ENCODE results near the gene CDC42BPB.

Gene CDC42BPB

DNA sequence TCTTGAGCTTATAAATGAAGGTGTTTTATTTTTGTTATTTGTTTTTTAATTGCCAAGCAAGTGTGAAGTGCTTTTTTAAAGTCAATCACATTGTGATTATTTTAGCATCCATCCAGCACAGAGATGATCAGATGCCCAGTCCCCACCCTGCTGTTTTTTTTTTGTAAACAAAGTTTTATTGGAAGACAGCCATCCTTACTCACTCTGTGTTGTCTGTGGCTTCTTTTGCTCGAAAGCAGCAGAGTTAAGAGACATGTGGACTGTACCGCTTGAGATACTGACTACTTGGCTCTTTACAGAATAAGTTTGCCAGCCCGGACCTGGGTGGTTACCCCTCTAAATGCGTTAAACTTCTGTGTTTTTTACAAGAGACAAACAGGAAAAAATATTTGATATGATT lies 165.8 kb downstream of the CDC42BPB start:
- DNase-seq (ENCODE audit: low read depth): peak; percentile 13
- TF ChIP-seq, protein P1, sequence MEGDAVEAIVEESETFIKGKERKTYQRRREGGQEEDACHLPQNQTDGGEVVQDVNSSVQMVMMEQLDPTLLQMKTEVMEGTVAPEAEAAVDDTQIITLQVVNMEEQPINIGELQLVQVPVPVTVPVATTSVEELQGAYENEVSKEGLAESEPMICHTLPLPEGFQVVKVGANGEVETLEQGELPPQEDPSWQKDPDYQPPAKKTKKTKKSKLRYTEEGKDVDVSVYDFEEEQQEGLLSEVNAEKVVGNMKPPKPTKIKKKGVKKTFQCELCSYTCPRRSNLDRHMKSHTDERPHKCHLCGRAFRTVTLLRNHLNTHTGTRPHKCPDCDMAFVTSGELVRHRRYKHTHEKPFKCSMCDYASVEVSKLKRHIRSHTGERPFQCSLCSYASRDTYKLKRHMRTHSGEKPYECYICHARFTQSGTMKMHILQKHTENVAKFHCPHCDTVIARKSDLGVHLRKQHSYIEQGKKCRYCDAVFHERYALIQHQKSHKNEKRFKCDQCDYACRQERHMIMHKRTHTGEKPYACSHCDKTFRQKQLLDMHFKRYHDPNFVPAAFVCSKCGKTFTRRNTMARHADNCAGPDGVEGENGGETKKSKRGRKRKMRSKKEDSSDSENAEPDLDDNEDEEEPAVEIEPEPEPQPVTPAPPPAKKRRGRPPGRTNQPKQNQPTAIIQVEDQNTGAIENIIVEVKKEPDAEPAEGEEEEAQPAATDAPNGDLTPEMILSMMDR (IDR thresholded peaks at IDR 0.05; ENCODE audit: control insufficient read depth, extremely low read depth, insufficient read depth): no peak

DNA sequence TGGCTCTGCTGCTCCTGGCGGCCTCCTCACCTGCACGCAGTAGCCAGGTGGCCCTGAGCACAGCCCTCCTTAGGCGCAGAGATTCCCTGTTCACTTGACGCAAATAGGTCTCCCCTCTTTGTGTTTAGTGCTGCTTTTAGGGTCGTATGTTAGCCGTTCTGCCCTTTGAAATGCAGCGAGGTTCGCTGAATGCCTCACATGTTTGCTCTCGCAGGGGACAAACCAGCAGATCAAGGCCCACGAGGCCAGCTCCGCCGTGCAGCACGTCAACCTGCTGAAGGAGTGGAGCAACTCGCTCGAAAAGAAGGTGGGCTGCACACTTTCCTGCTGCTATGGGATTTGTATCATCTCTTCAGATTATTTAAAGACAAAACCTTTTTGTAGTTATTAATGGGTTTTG lies 166.2 kb downstream of the CDC42BPB start:
- DNase-seq (ENCODE audit: low read depth): no peak
- TF ChIP-seq, protein P1 (IDR thresholded peaks at IDR 0.05; ENCODE audit: control insufficient read depth, extremely low read depth, insufficient read depth): no peak
- H3K4me3 ChIP-seq (ENCODE audit: low read depth, low read length): no peak overlapping the region

More for the DNA sequence above, 165.8 kb downstream of the CDC42BPB start:
- H3K4me3 ChIP-seq (ENCODE audit: low read depth, low read length): no peak overlapping the region

DNA sequence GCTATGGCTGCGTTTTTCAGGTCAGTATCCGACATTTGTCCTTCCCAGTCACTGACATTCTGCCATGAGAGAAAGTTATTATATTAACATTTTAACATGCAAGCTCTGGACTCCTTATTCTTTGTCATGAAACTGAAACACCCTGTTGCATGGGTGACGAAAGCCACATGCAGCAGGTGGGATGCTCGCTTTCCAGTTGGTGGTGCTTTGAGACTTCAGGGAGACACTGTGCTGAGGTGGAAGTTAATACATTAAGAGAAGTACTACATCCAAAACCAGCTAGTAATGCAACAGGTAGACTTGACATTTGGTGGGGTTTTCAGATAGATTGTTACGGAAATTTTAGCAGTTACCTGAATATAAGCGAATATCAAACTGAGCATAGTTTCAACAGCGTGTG lies 167.7 kb downstream of the CDC42BPB start:
- H3K4me3 ChIP-seq (ENCODE audit: low read depth, low read length): no peak overlapping the region
- TF ChIP-seq, protein P1 (IDR thresholded peaks at IDR 0.05; ENCODE audit: control insufficient read depth, extremely low read depth, insufficient read depth): no peak
- DNase-seq (ENCODE audit: low read depth): no peak

DNA sequence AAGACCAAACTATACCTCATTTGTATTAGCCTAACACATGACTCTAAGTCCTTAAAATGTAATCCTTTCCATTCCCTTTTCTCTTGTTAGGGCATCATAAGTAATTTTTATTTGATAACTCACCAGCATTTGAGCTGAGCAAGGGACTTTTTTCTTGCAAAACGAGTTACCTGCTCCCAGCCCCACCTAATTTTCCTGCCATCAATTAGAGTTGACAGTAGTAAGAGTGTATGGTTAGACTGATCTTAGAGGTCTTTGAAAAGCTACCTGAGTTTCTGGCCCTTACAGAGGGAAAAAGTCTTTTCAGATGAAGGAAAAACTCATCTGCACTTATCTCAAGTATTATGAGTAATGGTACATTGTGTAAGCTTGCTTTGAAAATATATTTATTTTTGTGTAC lies 168.6 kb downstream of the CDC42BPB start:
- TF ChIP-seq, protein P1 (IDR thresholded peaks at IDR 0.05; ENCODE audit: control insufficient read depth, extremely low read depth, insufficient read depth): no peak
- no peak overlapping the region for H3K4me3 ChIP-seq (ENCODE audit: low read depth, low read length)
- DNase-seq (ENCODE audit: low read depth): no peak

DNA sequence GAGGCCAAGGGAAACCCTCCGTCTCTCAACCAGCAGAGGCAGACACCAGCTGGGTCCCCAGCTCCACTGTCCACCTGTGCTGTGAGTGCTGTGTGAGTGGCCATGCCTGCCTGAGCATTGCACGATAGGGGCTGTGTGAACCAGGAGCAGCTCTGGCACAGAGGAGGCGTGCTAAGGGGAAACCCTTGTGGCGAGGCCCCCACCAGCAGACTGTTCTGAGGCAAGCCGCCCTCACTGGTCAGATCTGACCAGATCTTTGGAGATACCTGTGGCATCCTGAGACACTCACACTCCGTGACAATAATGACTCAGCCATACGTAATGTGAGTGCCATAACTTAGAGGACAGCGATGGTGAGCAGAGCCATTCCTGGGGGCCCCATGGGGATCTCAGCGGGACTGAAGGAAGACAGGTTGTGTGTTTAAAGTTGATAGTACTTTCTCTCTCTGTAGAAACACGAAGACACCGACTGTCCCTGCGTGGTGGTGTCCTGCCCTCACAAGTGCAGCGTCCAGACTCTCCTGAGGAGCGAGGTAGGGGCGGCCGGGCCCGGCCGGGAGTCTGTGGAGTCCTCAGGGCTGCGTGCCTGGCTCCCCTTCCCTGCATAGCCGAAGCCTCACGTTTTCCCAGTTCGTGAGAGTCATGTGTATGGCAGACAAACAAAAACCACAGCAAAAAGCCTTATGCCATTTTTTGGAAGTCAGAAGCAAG lies 171.5 kb downstream of the CDC42BPB start:
- TF ChIP-seq, protein P1 (IDR thresholded peaks at IDR 0.05; ENCODE audit: control insufficient read depth, extremely low read depth, insufficient read depth): no peak
- no peak for DNase-seq (ENCODE audit: low read depth)

DNA sequence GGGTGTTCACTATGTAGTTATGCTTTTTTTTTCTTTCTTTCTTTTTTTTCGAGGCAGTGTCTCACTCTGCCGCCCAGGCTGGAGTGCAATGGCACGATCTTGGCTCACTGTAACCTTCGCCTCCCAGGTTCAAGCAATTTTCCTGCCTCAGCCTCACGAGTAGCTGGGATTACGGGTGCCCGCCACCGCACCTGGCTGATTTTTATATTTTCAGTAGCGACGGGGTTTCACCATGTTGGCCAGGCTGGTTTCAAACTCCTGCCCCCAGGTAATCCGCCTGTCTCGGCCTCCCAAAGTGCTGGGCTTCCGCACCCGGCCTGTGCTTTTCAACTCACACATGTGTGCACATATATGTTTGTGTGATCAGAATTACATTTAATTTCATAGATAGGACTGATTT lies 173.8 kb downstream of the CDC42BPB start:
- H3K4me3 ChIP-seq (ENCODE audit: low read depth, low read length): no peak overlapping the region
- no peak for DNase-seq (ENCODE audit: low read depth)
- TF ChIP-seq, protein P1 (IDR thresholded peaks at IDR 0.05; ENCODE audit: control insufficient read depth, extremely low read depth, insufficient read depth): no peak

More for the DNA sequence above, 171.5 kb downstream of the CDC42BPB start:
- no peak overlapping the region for H3K4me3 ChIP-seq (ENCODE audit: low read depth, low read length)

DNA sequence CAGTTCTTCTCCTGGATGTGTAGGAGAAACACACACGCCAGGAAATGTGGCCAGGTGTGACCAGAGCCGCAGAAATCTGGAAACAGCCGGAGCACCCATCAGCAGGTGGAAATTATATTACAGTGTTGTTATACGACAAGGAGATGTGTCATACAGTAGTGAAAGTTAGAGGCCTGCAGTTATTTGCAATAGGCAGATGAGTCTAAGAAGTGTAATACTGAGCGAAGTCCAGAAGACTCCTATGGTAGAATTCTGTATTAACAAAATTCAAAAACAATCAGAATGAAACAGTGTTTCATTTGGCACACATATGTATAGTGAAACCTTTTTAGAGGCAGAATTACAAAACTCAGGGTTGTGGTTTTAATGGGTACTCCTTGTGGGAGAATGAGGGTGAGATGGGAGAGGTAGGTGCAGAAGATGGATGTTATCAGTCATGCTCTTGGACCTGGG lies 174.2 kb downstream of the CDC42BPB start:
- TF ChIP-seq, protein P1 (IDR thresholded peaks at IDR 0.05; ENCODE audit: control insufficient read depth, extremely low read depth, insufficient read depth): no peak
- no peak for DNase-seq (ENCODE audit: low read depth)
- no peak overlapping the region for H3K4me3 ChIP-seq (ENCODE audit: low read depth, low read length)

Data from LNCaP clone FGC (cell line).